Right hindlimb (tissue), 1 donor: ENCODE measurements around the gene APLF.
"Not testable (repeated sequence)": the region's sequence is repeated elsewhere in the genome, so short reads cannot be mapped to it uniquely, and the experiment has no call there.

ENCODE experiments used
- DNase-seq: peaks from one replicate; pipeline ENCODE4 v3.0.0-alpha.2; 2018

APLF gene

GRCh38 chr2:68537809-68538208 lies 70.4 kb downstream of the APLF start:
- no peak for DNase-seq

- DNase-seq: no peak
Observed at GRCh38 chr2:68544811-68545210, 77.4 kb downstream of the APLF start.

GRCh38 chr2:68548396-68548795 lies 81.0 kb downstream of the APLF start:
- DNase-seq: no peak

GRCh38 chr2:68553098-68553497 lies 85.7 kb downstream of the APLF start:
- no peak for DNase-seq

- DNase-seq: not testable (repeated sequence)
Observed at GRCh38 chr2:68555425-68556206, 88.2 kb downstream of the APLF start.

GRCh38 chr2:68556381-68556780 lies 89.0 kb downstream of the APLF start:
- no peak for DNase-seq

- no peak for DNase-seq
Observed at GRCh38 chr2:68558576-68558975, 91.2 kb downstream of the APLF start.

- DNase-seq: no peak
Observed at GRCh38 chr2:68559692-68560091, 92.3 kb downstream of the APLF start.

- DNase-seq: no peak
Observed at GRCh38 chr2:68560545-68560944, 93.2 kb downstream of the APLF start.

- no peak for DNase-seq
Observed at GRCh38 chr2:68561372-68561771, 94.0 kb downstream of the APLF start.

GRCh38 chr2:68562934-68563333 lies 95.5 kb downstream of the APLF start:
- DNase-seq: no peak

- no peak for DNase-seq
Observed at GRCh38 chr2:68564426-68564825, 97.0 kb downstream of the APLF start.

GRCh38 chr2:68565273-68565672 lies 97.9 kb downstream of the APLF start:
- no peak for DNase-seq

- no peak for DNase-seq
Observed at GRCh38 chr2:68565858-68566257, 98.5 kb downstream of the APLF start.

GRCh38 chr2:68566362-68566761 lies 99.0 kb downstream of the APLF start:
- DNase-seq: no peak

- DNase-seq: no peak
Observed at GRCh38 chr2:68568116-68568515, 100.7 kb downstream of the APLF start.

- no peak for DNase-seq
Observed at GRCh38 chr2:68569604-68570003, 102.2 kb downstream of the APLF start.

- DNase-seq: not testable (repeated sequence)
Observed at GRCh38 chr2:68570434-68570833, 103.0 kb downstream of the APLF start.

- no peak for DNase-seq
Observed at GRCh38 chr2:68574202-68574791, 106.9 kb downstream of the APLF start.

GRCh38 chr2:68577183-68577582 lies 109.8 kb downstream of the APLF start:
- DNase-seq: no peak

GRCh38 chr2:68579689-68580088 lies 112.3 kb downstream of the APLF start:
- no peak for DNase-seq

- no peak for DNase-seq
Observed at GRCh38 chr2:68588589-68588988, 121.2 kb downstream of the APLF start.

- DNase-seq: no peak
Observed at GRCh38 chr2:68589963-68590362, 122.6 kb downstream of the APLF start.

- no peak for DNase-seq
Observed at GRCh38 chr2:68590702-68591101, 123.3 kb downstream of the APLF start.

GRCh38 chr2:68591225-68591624 lies 123.8 kb downstream of the APLF start:
- DNase-seq: no peak
